ENCODE measurements around the gene POLR3A.

DNA sequence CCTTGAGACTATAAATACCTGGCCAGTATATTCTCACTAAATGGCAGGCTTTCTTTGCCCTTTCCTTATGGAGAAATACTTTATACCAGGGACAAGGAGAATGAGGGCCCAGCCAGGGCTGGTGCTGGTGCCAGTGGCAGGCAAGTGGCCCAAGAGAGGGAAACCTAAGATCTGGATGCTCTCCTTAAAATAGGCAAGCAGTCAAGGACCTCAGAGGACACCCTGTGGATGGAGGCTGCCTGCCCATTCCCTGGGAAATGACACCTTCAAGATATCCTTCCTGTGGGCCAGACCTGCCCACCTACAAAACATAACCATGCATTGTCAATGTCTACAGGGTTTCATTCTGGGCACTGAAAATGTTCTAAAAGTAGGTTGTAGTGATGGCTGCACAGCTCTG, 29.1 kb downstream of the POLR3A start:
- TF ChIP-seq, protein P1, sequence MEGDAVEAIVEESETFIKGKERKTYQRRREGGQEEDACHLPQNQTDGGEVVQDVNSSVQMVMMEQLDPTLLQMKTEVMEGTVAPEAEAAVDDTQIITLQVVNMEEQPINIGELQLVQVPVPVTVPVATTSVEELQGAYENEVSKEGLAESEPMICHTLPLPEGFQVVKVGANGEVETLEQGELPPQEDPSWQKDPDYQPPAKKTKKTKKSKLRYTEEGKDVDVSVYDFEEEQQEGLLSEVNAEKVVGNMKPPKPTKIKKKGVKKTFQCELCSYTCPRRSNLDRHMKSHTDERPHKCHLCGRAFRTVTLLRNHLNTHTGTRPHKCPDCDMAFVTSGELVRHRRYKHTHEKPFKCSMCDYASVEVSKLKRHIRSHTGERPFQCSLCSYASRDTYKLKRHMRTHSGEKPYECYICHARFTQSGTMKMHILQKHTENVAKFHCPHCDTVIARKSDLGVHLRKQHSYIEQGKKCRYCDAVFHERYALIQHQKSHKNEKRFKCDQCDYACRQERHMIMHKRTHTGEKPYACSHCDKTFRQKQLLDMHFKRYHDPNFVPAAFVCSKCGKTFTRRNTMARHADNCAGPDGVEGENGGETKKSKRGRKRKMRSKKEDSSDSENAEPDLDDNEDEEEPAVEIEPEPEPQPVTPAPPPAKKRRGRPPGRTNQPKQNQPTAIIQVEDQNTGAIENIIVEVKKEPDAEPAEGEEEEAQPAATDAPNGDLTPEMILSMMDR (IDR thresholded peaks at IDR 0.05), result no peak
- no peak for TF ChIP-seq POLR2A (IDR thresholded peaks at IDR 0.05)
